Lower leg skin (tissue), 3 donors: ENCODE measurements around the gene ACP3.

Experiments used
- CTCF ChIP-seq, 3 donors: fragments of 450-650 bp; IDR thresholded peaks; one replicate each; pipeline ENCODE4 v1.5.1; 2016; ENCODE audit warnings: antibody characterized with exemption in 3 of 3, mild to moderate bottlenecking in 3 of 3, moderate library complexity in 2 of 3
- POLR2A ChIP-seq, 2 donors: fragments of 450-650 bp; IDR thresholded peaks; one replicate each; pipeline ENCODE4 v1.6.1; 2016 to 2017; ENCODE audit warnings: antibody characterized with exemption in 2 of 2, mild to moderate bottlenecking in 1 of 2, moderate library complexity in 1 of 2

GRCh38 chr3:132273036-132273435 is 44.2 kb upstream of the ACP3 start:
- TF ChIP-seq POLR2A (IDR thresholded peaks at IDR 0.05): no peak
- TF ChIP-seq CTCF (IDR thresholded peaks at IDR 0.05): no peak
